Lower leg skin (tissue), 4 donors: ENCODE results near the gene IAPP. TPM values are rescaled to one million over a fixed set of nuclear protein-coding genes. Genes with fewer than 3 reads are reported as not detected.

Source experiments
- DNase-seq, 2 donors: peaks; one replicate each; pipeline ENCODE4 v3.0.0-alpha.2; 2019; ENCODE audit warnings: low spot score in 2 of 2
- H3K4me3 ChIP-seq: fragments of 200-600 bp; sonication (generic); 2 replicates; pipeline ENCODE4 v1.5.1; 2017; ENCODE audit warnings: mild to moderate bottlenecking, low read depth; ENCODE audit not compliant: poor library complexity, severe bottlenecking
- CTCF ChIP-seq, 3 donors: fragments of 450-650 bp; IDR thresholded peaks; one replicate each; pipeline ENCODE4 v1.5.1; 2016; ENCODE audit warnings: antibody characterized with exemption in 3 of 3, mild to moderate bottlenecking in 3 of 3, moderate library complexity in 2 of 3
- POLR2A ChIP-seq, 2 donors: fragments of 450-650 bp; IDR thresholded peaks; one replicate each; pipeline ENCODE4 v1.6.1; 2016 to 2017; ENCODE audit warnings: antibody characterized with exemption in 2 of 2, mild to moderate bottlenecking in 1 of 2, moderate library complexity in 1 of 2
- WGBS, 2 donors: methylation state at CpG; one replicate each; pipeline ENCODE4 v1.1.5; 2018; 5-methylcytosine and 5-hydroxymethylcytosine counted together
- intact Hi-C: fragments of 100-400 bp; cut with DNase I; formaldehyde crosslinking; loops from one replicate; pipeline ENCODE4 v1.15.0; 2023; ENCODE audit warnings: low total_unique reads
- total RNA-seq, 4 donors: library from RNA; depleted of rRNA; stranded (reverse); fragments of >200 nt; gene quantifications; one replicate each; pipeline ENCODE4 v1.1.0, GENCODE V29; 2016

Gene IAPP
- total RNA-seq, 4 donors from 2014 or later = not detected

GRCh38 chr12:21341769-21342168 is 30.9 kb upstream of the IAPP start:
- TF ChIP-seq POLR2A (IDR thresholded peaks at IDR 0.05) (no peak), CTCF (IDR thresholded peaks at IDR 0.05) (no peak)
- DNase-seq = no peak
- no peak overlapping the region for H3K4me3 ChIP-seq
- WGBS, 2 donors = 77% methylated on average over 4 of the region's 4 CpGs
- intact Hi-C loops = no loop called here

- no peak overlapping the region for H3K4me3 ChIP-seq
- no peak for DNase-seq
- no peak for TF ChIP-seq POLR2A (IDR thresholded peaks at IDR 0.05)
- no peak for TF ChIP-seq CTCF (IDR thresholded peaks at IDR 0.05)
- intact Hi-C loops = no loop called here
Observed at GRCh38 chr12:21343636-21344035, 29.1 kb upstream of the IAPP start.

- no peak overlapping the region for H3K4me3 ChIP-seq
- WGBS, 2 donors = 41 to 45% methylated on average over 1 of the region's 1 CpG
- no peak for TF ChIP-seq POLR2A (IDR thresholded peaks at IDR 0.05)
- no peak for TF ChIP-seq CTCF (IDR thresholded peaks at IDR 0.05)
- DNase-seq = no peak
- intact Hi-C loops = no loop called here
Observed at GRCh38 chr12:21346542-21347205, 26.0 kb upstream of the IAPP start.

GRCh38 chr12:21350975-21351374 is 21.7 kb upstream of the IAPP start:
- H3K4me3 ChIP-seq = no peak overlapping the region
- 58 to 67% methylated on average over 1 of the region's 1 CpG for whole genome bisulfite sequencing, 2 donors
- no peak for DNase-seq
- no peak for TF ChIP-seq CTCF (IDR thresholded peaks at IDR 0.05)
- TF ChIP-seq POLR2A (IDR thresholded peaks at IDR 0.05) = no peak
- intact Hi-C loops = no loop called here

GRCh38 chr12:21353487-21353886 is 19.2 kb upstream of the IAPP start:
- H3K4me3 ChIP-seq = no peak overlapping the region
- 35 to 39% methylated on average over 1 of the region's 1 CpG for WGBS, 2 donors
- DNase-seq = no peak
- intact Hi-C loops = no loop called here
- TF ChIP-seq CTCF (IDR thresholded peaks at IDR 0.05) (no peak), POLR2A (IDR thresholded peaks at IDR 0.05) (no peak)

- no peak overlapping the region for H3K4me3 ChIP-seq
- no peak for TF ChIP-seq CTCF (IDR thresholded peaks at IDR 0.05)
- no peak for TF ChIP-seq POLR2A (IDR thresholded peaks at IDR 0.05)
- DNase-seq = no peak
- intact Hi-C loops = no loop called here
- WGBS, 2 donors = 89 to 90% methylated on average over 4 of the region's 4 CpGs
Observed at GRCh38 chr12:21353948-21354347, 18.8 kb upstream of the IAPP start.
